Neural cell (in vitro differentiated cells): Measurements from ENCODE around the gene ACBD7. TPM values are rescaled to one million over a fixed set of nuclear protein-coding genes. Genes with fewer than 3 reads are reported as not detected.

Source experiments
- H2AFZ ChIP-seq: fragments of 200-600, 300-800 bp; sonication (generic), shearing (Covaris generic); 2 replicates; pipeline ENCODE4 v1.6.0; 2014; ENCODE audit warnings: low read depth, mild to moderate bottlenecking, antibody characterized with exemption, low read length, moderate library complexity
- H3F3A ChIP-seq: fragments of 200-600 bp; shearing (Covaris generic); 2 replicates; pipeline ENCODE4 v1.6.1; 2016; ENCODE audit warnings: mild to moderate bottlenecking, moderate library complexity, mixed read lengths, antibody characterized with exemption, low read length; ENCODE audit not compliant: insufficient read depth, poor library complexity, severe bottlenecking
- H3K27ac ChIP-seq: fragments of 200-600, 300-800 bp; sonication (generic), shearing (Covaris generic); 2 replicates; pipeline ENCODE4 v1.5.1; 2014; ENCODE audit warnings: mild to moderate bottlenecking, low read length, moderate library complexity
- H3K27me3 ChIP-seq: fragments of 300-800, 200-600 bp; sonication (generic), shearing (Covaris generic); 2 replicates; pipeline ENCODE4 v1.6.0; 2014; ENCODE audit warnings: mild to moderate bottlenecking, low read depth, low read length, moderate library complexity; ENCODE audit not compliant: insufficient read depth
- H3K36me3 ChIP-seq: fragments of 300-800, 200-600 bp; sonication (generic), shearing (Covaris generic); 2 replicates; pipeline ENCODE4 v1.5.1; 2014; ENCODE audit warnings: mild to moderate bottlenecking, antibody characterized with exemption, low read length, moderate library complexity; ENCODE audit not compliant: insufficient read depth
- H3K4me2 ChIP-seq: fragments of 300-800, 200-600 bp; sonication (generic), shearing (Covaris generic); 2 replicates; pipeline ENCODE4 v1.6.0; 2014; ENCODE audit warnings: mild to moderate bottlenecking, low read length
- H3K4me3 ChIP-seq: fragments of 300-800, 200-600 bp; sonication (generic), shearing (Covaris generic); 2 replicates; pipeline ENCODE4 v1.5.1; 2014; ENCODE audit warnings: mild to moderate bottlenecking, low read length, moderate library complexity
- H3K79me2 ChIP-seq: fragments of 200-600 bp; shearing (Covaris generic); replicated peaks from 2 replicates; pipeline ENCODE4 v1.6.0; 2014; ENCODE audit warnings: mild to moderate bottlenecking, low read length, moderate library complexity; ENCODE audit not compliant: insufficient read depth
- H3K9ac ChIP-seq: fragments of 300-800, 200-600 bp; sonication (generic), shearing (Covaris generic); 2 replicates; pipeline ENCODE4 v1.6.1; 2016; ENCODE audit warnings: mild to moderate bottlenecking, low read length, mixed read lengths
- H3K9me2 ChIP-seq: fragments of 200-600 bp; shearing (Covaris generic); 2 replicates; pipeline ENCODE4 v1.6.1; 2016; ENCODE audit warnings: mild to moderate bottlenecking, low read length, mixed read lengths; ENCODE audit not compliant: insufficient read depth
- H3K9me3 ChIP-seq: fragments of 200-600, 300-800 bp; sonication (generic), shearing (Covaris generic); 2 replicates; pipeline ENCODE4 v1.6.1; 2016; ENCODE audit warnings: mild to moderate bottlenecking, mixed run types, low read length, moderate library complexity, mixed read lengths
- H4K20me1 ChIP-seq: fragments of 200-600 bp; shearing (Covaris generic); 2 replicates; pipeline ENCODE4 v1.6.1; 2016; ENCODE audit warnings: mild to moderate bottlenecking, mixed run types; ENCODE audit not compliant: insufficient read depth
- EP300 ChIP-seq: fragments of 450-650 bp; conservative IDR thresholded peaks from 2 replicates; pipeline ENCODE4 v1.6.1; 2014; ENCODE audit warnings: antibody characterized with exemption, mild to moderate bottlenecking, moderate library complexity; ENCODE audit not compliant: poor library complexity, severe bottlenecking
- EZH2 ChIP-seq: fragments of 200-600, 300-800 bp; shearing (Covaris generic), sonication (generic); IDR thresholded peaks from 2 replicates; pipeline ENCODE4 v1.6.1; 2014; ENCODE audit warnings: antibody characterized with exemption, low read length, borderline replicate concordance, mild to moderate bottlenecking; ENCODE audit not compliant: insufficient read depth, poor library complexity, severe bottlenecking
- MXI1 ChIP-seq: fragments of 450-650 bp; conservative IDR thresholded peaks from 2 replicates; pipeline ENCODE4 v1.6.1; 2014; ENCODE audit warnings: antibody characterized with exemption, mild to moderate bottlenecking; ENCODE audit not compliant: poor library complexity, severe bottlenecking
- POLR2AphosphoS5 ChIP-seq: IDR thresholded peaks from 2 replicates; pipeline ENCODE4 v1.6.1; 2012
- RAD21 ChIP-seq: fragments of 450-650 bp; conservative IDR thresholded peaks from 2 replicates; pipeline ENCODE4 v1.6.1; 2014; ENCODE audit warnings: antibody characterized with exemption, mild to moderate bottlenecking, moderate library complexity
- SMC3 ChIP-seq: fragments of 450-650 bp; conservative IDR thresholded peaks from 2 replicates; pipeline ENCODE4 v1.6.1; 2014; ENCODE audit warnings: antibody characterized with exemption, mild to moderate bottlenecking, moderate library complexity; ENCODE audit not compliant: poor library complexity
- TAF1 ChIP-seq: IDR thresholded peaks from 2 replicates; pipeline ENCODE4 v1.6.1; 2012; ENCODE audit warnings: low read depth
- polyA plus RNA-seq: library from polyadenylated mRNA; depleted of rRNA; stranded (reverse); fragments of >200 nt; gene quantifications from 2 replicates; pipeline ENCODE4 v1.2.3, GENCODE V29; 2014
- TF ChIP-seq, protein P1 (sequence below): fragments of 450-650 bp; IDR thresholded peaks from 2 replicates; pipeline ENCODE4 v1.5.1; 2014; ENCODE audit warnings: antibody characterized with exemption, mild to moderate bottlenecking, moderate library complexity; ENCODE audit not compliant: poor library complexity, severe bottlenecking
- TF ChIP-seq, protein P2 (sequence below): IDR thresholded peaks from 2 replicates; pipeline ENCODE4 v1.6.1; 2012; ENCODE audit warnings: borderline replicate concordance

ACBD7 gene
- polyA plus RNA-seq, 1 donor from 2014 or later: 3.3 TPM

DNA sequence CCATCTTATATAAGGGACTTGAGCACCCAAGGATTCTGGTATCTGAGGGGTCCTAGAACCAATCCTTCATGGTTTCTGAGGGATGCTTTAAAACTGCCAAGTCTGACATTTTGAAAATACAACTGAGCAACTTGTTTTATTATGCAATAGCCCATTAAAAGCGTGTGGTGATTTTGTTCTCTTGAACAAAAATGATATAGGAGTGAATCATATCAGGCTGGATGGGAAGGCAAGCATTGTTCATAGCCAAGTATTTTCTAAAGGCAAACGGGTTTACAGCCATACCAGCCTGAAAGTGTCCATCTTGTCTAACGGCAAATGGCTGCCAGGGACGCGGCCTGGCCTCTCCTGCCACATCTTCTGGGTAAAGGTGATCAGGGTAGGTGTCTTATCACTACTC lies 31.9 kb upstream of the ACBD7 start:
- no peaks in the 10 kb centered on the region for H3K27me3 ChIP-seq
- no peaks in the 10 kb centered on the region for H3K9me2 ChIP-seq
- TF ChIP-seq EP300: no peak
- no peak for TF ChIP-seq POLR2AphosphoS5
- TF ChIP-seq SMC3: no peak
- TF ChIP-seq, protein P1, sequence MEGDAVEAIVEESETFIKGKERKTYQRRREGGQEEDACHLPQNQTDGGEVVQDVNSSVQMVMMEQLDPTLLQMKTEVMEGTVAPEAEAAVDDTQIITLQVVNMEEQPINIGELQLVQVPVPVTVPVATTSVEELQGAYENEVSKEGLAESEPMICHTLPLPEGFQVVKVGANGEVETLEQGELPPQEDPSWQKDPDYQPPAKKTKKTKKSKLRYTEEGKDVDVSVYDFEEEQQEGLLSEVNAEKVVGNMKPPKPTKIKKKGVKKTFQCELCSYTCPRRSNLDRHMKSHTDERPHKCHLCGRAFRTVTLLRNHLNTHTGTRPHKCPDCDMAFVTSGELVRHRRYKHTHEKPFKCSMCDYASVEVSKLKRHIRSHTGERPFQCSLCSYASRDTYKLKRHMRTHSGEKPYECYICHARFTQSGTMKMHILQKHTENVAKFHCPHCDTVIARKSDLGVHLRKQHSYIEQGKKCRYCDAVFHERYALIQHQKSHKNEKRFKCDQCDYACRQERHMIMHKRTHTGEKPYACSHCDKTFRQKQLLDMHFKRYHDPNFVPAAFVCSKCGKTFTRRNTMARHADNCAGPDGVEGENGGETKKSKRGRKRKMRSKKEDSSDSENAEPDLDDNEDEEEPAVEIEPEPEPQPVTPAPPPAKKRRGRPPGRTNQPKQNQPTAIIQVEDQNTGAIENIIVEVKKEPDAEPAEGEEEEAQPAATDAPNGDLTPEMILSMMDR: no peak
- no peak for TF ChIP-seq EZH2
- no peak for TF ChIP-seq RAD21
- no peak for TF ChIP-seq TAF1
- TF ChIP-seq, protein P2, sequence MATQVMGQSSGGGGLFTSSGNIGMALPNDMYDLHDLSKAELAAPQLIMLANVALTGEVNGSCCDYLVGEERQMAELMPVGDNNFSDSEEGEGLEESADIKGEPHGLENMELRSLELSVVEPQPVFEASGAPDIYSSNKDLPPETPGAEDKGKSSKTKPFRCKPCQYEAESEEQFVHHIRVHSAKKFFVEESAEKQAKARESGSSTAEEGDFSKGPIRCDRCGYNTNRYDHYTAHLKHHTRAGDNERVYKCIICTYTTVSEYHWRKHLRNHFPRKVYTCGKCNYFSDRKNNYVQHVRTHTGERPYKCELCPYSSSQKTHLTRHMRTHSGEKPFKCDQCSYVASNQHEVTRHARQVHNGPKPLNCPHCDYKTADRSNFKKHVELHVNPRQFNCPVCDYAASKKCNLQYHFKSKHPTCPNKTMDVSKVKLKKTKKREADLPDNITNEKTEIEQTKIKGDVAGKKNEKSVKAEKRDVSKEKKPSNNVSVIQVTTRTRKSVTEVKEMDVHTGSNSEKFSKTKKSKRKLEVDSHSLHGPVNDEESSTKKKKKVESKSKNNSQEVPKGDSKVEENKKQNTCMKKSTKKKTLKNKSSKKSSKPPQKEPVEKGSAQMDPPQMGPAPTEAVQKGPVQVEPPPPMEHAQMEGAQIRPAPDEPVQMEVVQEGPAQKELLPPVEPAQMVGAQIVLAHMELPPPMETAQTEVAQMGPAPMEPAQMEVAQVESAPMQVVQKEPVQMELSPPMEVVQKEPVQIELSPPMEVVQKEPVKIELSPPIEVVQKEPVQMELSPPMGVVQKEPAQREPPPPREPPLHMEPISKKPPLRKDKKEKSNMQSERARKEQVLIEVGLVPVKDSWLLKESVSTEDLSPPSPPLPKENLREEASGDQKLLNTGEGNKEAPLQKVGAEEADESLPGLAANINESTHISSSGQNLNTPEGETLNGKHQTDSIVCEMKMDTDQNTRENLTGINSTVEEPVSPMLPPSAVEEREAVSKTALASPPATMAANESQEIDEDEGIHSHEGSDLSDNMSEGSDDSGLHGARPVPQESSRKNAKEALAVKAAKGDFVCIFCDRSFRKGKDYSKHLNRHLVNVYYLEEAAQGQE: no peak
- TF ChIP-seq MXI1: no peak
- no peak overlapping the region for H3K9ac ChIP-seq
- H3K79me2 ChIP-seq: no peaks in the 10 kb centered on the region
- no peak overlapping the region for H3K4me2 ChIP-seq
- H3K36me3 ChIP-seq: peaks cover 8% of the 10 kb centered on the region
- H4K20me1 ChIP-seq: no peaks in the 10 kb centered on the region
- no peaks in the 10 kb centered on the region for H3F3A ChIP-seq
- no peak overlapping the region for H3K27ac ChIP-seq
- no peaks in the 10 kb centered on the region for H3K9me3 ChIP-seq
- H2AFZ ChIP-seq: no peak overlapping the region
- no peak overlapping the region for H3K4me3 ChIP-seq

- Histone ChIP-seq H3K9ac (no peak overlapping the region), H3K4me3 (no peak overlapping the region), H2AFZ (no peak overlapping the region), H3K27ac (no peak overlapping the region), H4K20me1 (no peaks in the 10 kb centered on the region), H3K9me3 (no peaks in the 10 kb centered on the region), H3K79me2 (no peaks in the 10 kb centered on the region), H3K36me3 (peaks cover 8% of the 10 kb centered on the region), H3K9me2 (no peaks in the 10 kb centered on the region), H3F3A (no peaks in the 10 kb centered on the region), H3K27me3 (no peaks in the 10 kb centered on the region), H3K4me2 (no peak overlapping the region)
- no peak for TF ChIP-seq RAD21
- TF ChIP-seq, protein P1: no peak
- TF ChIP-seq POLR2AphosphoS5: no peak
- no peak for TF ChIP-seq TAF1
- no peak for TF ChIP-seq EZH2
- TF ChIP-seq MXI1: no peak
- TF ChIP-seq, protein P2: no peak
- no peak for TF ChIP-seq SMC3
- no peak for TF ChIP-seq EP300
Observed at GRCh38 chr10:15118615-15119014, 30.0 kb upstream of the ACBD7 start.
